Measurements from ENCODE around the gene HTR3B.
A peak's percentile ranks its signal among the peaks of the same experiment; 100 is the strongest.

The HTR3B gene

GRCh38 chr11:113896156-113896879 is 8.3 kb upstream of the HTR3B start:
- DNase-seq (ENCODE audit: low spot score) = peak; percentile 53
- peak; percentile 86 for TF ChIP-seq CTCF (IDR thresholded peaks at IDR 0.05; ENCODE audit: extremely low read depth, insufficient read depth, missing control alignments)
- in situ Hi-C loops (cut with MboI; ENCODE audit: low pct_unique_long_range_greater_than_20kb, low sequenced_read_pairs, unreplicated experiment) = loop anchor here (25.0 kb wide), 1 partner anchor 366 kb away; no protein-coding TSS in a partner anchor

GRCh38 chr11:113901141-113901540 is 3.5 kb upstream of the HTR3B start:
- in situ Hi-C loops (cut with MboI; ENCODE audit: low pct_unique_long_range_greater_than_20kb, low sequenced_read_pairs, unreplicated experiment) = no loop called here
- TF ChIP-seq CTCF (IDR thresholded peaks at IDR 0.05; ENCODE audit: extremely low read depth, insufficient read depth, missing control alignments) = no peak

GRCh38 chr11:113906038-113906437 is 1.4 kb downstream of the HTR3B start:
- TF ChIP-seq CTCF (IDR thresholded peaks at IDR 0.05; ENCODE audit: extremely low read depth, insufficient read depth, missing control alignments) = no peak
- no peak for DNase-seq (ENCODE audit: low spot score)
- in situ Hi-C loops (cut with MboI; ENCODE audit: low pct_unique_long_range_greater_than_20kb, low sequenced_read_pairs, unreplicated experiment) = no loop called here

More at GRCh38 chr11:113901141-113901540, 3.5 kb upstream of the HTR3B start:
- DNase-seq (ENCODE audit: low spot score) = no peak

GRCh38 chr11:113906516-113906915 is 1.9 kb downstream of the HTR3B start:
- TF ChIP-seq CTCF (IDR thresholded peaks at IDR 0.05; ENCODE audit: extremely low read depth, insufficient read depth, missing control alignments) = no peak
- in situ Hi-C loops (cut with MboI; ENCODE audit: low pct_unique_long_range_greater_than_20kb, low sequenced_read_pairs, unreplicated experiment) = no loop called here
- no peak for DNase-seq (ENCODE audit: low spot score)

GRCh38 chr11:113907152-113907551 is 2.6 kb downstream of the HTR3B start:
- no peak for TF ChIP-seq CTCF (IDR thresholded peaks at IDR 0.05; ENCODE audit: extremely low read depth, insufficient read depth, missing control alignments)
- in situ Hi-C loops (cut with MboI; ENCODE audit: low pct_unique_long_range_greater_than_20kb, low sequenced_read_pairs, unreplicated experiment) = no loop called here
- DNase-seq (ENCODE audit: low spot score) = no peak

GRCh38 chr11:113907681-113908080 is 3.1 kb downstream of the HTR3B start:
- DNase-seq (ENCODE audit: low spot score) = no peak
- in situ Hi-C loops (cut with MboI; ENCODE audit: low pct_unique_long_range_greater_than_20kb, low sequenced_read_pairs, unreplicated experiment) = no loop called here
- no peak for TF ChIP-seq CTCF (IDR thresholded peaks at IDR 0.05; ENCODE audit: extremely low read depth, insufficient read depth, missing control alignments)

All from GM13977 (cell line).